KBM-7 (cell line): ENCODE measurements around the gene CCDC102A.

ENCODE experiments used
- DNase-seq: peaks from one replicate; pipeline ENCODE4 v3.0.0-alpha.2; 2015
- in situ Hi-C: fragments of 300-500 bp; cut with MboI; formaldehyde crosslinking; loops from 2 replicates; pipeline ENCODE4 v1.14.3; 2020; ENCODE audit warnings: low sequenced_read_pairs, low pct_unique_long_range_greater_than_20kb, mixed read lengths

The CCDC102A gene

DNA sequence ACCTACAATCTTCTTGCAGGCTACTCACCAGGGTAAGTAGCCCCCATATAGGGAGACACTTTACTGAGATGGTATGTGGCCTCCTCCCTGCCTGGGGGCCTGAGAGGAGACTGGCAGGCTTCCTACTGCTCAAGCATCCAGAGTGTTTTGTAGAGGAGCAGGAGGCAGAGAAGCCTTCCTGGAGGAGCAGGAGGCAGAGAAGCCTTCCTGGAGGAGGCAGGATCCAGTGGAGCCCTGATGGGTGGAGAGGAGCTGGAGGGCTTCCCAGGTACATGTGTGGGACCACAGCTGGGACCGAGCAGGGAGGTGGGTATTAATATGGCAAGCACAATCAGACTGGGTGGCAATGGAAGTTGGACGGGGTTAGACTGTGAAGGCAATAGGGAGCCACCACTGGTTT is 4.0 kb upstream of the CCDC102A start:
- no peak for DNase-seq
- in situ Hi-C loops = no loop called here

DNA sequence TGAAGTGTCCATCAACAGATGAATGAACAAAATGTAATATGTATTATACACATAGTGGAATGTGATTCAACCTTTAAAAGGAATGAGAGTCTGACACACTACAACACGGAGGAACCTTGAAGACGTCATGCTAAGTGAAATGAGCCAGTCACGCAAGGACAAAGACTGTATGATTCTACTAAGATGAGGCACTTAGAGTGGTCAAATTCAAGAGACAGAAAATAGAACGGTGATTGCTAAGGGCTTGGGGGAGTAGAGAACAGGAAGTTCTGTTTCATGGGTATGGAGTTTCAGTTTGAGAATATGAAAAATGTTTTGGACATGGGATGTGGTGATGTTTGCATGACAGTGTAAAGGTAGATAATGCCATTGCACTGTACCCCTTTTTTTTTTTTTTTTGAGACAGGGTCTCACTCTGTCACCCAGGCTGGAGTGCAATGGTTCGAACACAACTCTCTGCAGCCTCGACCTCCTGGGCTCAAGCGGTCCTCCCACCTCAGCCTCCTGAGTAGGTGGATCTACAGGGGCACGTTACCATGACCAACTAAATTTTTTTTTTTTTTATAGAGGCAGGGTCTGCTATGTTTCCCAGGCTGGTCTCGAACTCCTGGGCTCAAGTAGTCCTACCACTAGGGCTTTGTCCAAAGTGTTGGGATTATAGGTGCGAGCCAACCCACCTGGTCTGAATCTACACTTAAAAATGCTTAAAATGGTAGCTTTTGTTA is 2.9 kb upstream of the CCDC102A start:
- DNase-seq = peak; percentile 93
- in situ Hi-C loops = no loop called here

- in situ Hi-C loops = no loop called here
- DNase-seq = no peak
These were observed 1.9 kb upstream of the CCDC102A start for GRCh38 chr16:57538235-57538721.

- in situ Hi-C loops = no loop called here
- DNase-seq = no peak
These were observed 1.3 kb upstream of the CCDC102A start for GRCh38 chr16:57537581-57538234.

- DNase-seq = no peak
- in situ Hi-C loops = no loop called here
These were observed 779 bp upstream of the CCDC102A start for GRCh38 chr16:57537194-57537505.

DNA sequence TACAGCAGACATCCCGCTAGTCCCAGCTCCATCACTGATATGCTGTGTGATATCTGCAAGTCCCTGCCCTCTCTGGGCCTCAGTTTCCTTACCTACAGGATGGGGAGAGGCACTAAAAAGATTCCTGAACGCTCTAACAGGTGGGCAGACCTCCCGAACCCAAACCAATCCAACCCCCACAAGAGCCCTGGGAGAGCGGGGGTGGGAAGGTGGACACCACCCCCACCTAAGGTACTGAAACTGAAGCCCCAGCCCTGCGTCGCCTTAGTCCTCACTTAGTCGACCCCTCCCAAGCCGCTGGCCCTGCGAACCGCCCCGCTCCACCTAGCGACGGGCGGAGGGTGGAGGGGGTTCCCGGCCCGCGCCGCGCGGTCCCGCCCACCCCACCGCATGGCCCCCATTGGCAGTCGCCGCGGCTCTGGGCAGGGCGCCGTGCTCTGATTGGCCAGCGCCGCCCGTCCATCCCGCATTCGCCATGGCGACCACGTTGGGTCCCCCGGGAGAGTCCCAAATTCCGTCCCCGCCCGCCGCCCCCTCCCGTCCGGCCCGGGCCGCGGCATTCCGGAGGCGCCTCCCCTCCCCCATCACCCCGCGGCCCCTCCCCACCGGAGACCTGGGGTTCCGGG is 578 bp downstream of the CCDC102A start:
- in situ Hi-C loops = no loop called here
- peak; percentile 87 for DNase-seq

DNA sequence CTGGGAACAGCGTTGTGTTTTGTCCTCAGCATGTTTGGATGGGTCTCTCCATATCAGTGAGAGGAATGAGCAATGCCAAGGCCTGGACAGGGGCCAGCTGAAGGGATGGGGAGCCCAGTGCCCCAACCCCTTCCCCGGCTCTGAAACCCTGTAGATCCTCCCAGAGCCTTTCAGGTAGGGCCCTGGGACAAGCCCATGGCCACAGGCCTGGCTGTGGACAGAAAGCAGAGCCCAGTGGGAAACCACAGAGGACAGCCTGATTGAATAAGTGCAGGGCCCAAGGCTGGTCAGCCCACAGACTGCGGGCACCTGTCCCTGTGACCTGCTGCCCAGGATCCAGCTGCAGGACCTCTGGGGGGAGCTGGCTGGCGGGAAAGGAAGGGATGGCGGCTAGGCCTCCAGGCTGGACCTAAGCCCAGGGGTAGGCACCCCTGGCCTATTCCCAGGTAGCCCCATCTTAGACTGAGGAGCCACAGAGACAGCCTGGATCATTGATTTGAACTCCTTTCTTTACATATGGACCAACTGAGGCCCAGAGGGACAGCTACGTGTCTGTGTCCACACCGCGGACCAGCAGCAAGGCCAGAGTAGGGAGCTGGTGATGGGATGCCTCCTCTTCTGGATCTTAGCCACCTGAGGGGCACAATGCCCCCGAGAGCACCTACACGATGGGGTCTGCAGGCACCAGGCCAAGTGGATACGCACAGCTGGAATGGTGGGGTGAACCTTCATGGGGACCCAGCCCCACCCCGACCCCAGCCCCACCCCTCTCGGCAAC is 1.3 kb downstream of the CCDC102A start:
- no peak for DNase-seq
- in situ Hi-C loops = no loop called here

GRCh38 chr16:57534337-57534880 is 2.0 kb downstream of the CCDC102A start:
- in situ Hi-C loops = no loop called here
- DNase-seq = no peak

DNA sequence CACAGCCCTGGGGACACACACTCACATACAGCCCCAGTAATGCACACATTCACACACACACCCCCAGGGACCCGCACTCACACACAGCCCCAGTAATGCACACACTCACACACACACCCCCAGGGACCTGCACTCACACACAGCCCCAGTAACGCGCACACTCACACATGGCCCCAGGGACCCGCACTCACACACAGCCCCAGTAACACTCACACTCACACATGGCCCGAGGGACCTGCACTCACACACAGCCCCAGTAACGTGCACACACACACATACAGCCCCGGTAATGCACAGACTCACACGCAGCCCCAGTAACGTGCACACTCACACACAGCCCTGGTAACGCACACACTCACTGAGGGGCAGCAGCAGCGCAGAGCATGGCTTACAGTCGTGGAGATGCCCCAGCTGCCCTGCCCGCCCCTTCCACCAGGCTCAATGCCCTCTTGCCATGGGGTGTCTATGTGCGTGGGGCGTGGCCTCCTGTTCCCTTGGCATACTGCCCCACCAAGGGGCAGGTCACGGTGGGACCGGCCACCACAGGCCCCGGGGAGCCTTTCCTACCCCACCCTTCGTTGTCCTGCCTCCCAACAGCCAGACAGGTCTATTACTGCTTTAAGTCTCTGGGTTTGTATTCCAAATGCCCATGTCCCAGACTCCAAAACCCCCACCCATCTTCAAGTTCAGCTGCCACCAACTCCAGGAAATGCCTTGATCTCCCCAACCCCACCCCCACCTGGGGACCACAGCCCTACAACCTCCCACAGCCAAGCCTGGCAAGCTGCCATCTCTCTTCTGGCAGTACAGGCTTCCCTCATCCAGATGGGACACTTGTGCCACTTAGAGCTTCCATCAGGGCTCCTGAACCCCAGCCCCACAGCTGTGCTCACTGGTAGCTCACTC is 2.7 kb downstream of the CCDC102A start:
- DNase-seq = peak; percentile 64
- in situ Hi-C loops = no loop called here

GRCh38 chr16:57532266-57532625 is 4.1 kb downstream of the CCDC102A start:
- in situ Hi-C loops = no loop called here
- no peak for DNase-seq

- in situ Hi-C loops = no loop called here
- DNase-seq = no peak
These were observed 4.6 kb downstream of the CCDC102A start for GRCh38 chr16:57531635-57532265.

DNA sequence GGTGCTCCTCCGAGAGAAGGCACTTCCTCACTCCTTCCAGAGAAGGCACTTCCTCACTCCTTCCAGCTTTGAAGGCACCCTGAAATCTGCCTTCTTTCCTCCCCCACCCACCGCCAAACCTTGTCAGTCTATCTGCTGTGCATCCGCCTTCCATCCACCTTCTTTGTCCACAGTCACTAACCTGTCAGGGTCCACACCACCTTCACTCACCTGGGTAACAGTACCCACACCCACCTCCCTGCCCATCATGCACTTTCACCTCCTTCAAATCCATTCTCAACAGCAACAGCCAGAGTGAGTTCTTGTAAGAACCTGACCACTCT is 5.2 kb downstream of the CCDC102A start:
- in situ Hi-C loops = no loop called here
- no peak for DNase-seq

GRCh38 chr16:57530522-57531252 is 5.7 kb downstream of the CCDC102A start:
- in situ Hi-C loops = no loop called here

GRCh38 chr16:57530104-57530521 is 6.3 kb downstream of the CCDC102A start:
- peak; percentile 68 for DNase-seq
- in situ Hi-C loops = no loop called here

More at GRCh38 chr16:57530522-57531252, 5.7 kb downstream of the CCDC102A start:
- DNase-seq = no peak

GRCh38 chr16:57529391-57530103 is 6.8 kb downstream of the CCDC102A start:
- DNase-seq = no peak

GRCh38 chr16:57528499-57529390 is 7.6 kb downstream of the CCDC102A start:
- in situ Hi-C loops = no loop called here
- no peak for DNase-seq

More at GRCh38 chr16:57529391-57530103, 6.8 kb downstream of the CCDC102A start:
- in situ Hi-C loops = no loop called here
